IMR-90 (cell line): ENCODE measurements around the gene EMCN. TPM values are rescaled to one million over a fixed set of nuclear protein-coding genes. Genes with fewer than 3 reads are reported as not detected.

Source experiments
- ATAC-seq: fragments of 200-7000 bp; cut with Tn5 transposase; 2 replicates; pipeline ENCODE4 v1.9.1; 2020; ENCODE audit warnings: low read depth, mild to moderate bottlenecking, moderate library complexity
- BruUV-seq: library from RNA; stranded (reverse); fragments of 400-500 nt; replicated peaks from 2 replicates; lab custom pipeline; 2021; lab: Mats Ljungman, UMichigan
- CTCF ChIA-PET: fragments of 300-600 bp; formaldehyde crosslinking; extraction: SDS; loops from one replicate; lab custom pipeline; 2021; ENCODE audit warnings: antibody characterized with exemption; lab: Yijun Ruan, JAX
- POLR2A ChIA-PET: fragments of 300-600 bp; sonication (Branson Sonifier 250); formaldehyde crosslinking; loops from one replicate; lab custom pipeline; 2022; ENCODE audit warnings: antibody characterized with exemption; ENCODE audit not compliant: unreplicated experiment; lab: Charles Lee
- DNase-seq: peaks from one replicate; pipeline ENCODE4 v3.0.0; 2013
- H2AFZ ChIP-seq: replicated peaks from 2 replicates; pipeline ENCODE3; 2013; ENCODE audit warnings: low read length, mild to moderate bottlenecking; ENCODE audit not compliant: poor library complexity
- H2AK5ac ChIP-seq: 2 replicates; pipeline ENCODE4 v1.6.1; 2013; ENCODE audit warnings: low read depth, low read length, inconsistent platforms
- H2AK9ac ChIP-seq: replicated peaks from 2 replicates; pipeline ENCODE3; 2013; ENCODE audit warnings: mild to moderate bottlenecking, low read depth, low read length, moderate library complexity; ENCODE audit not compliant: poor library complexity
- H2BK120ac ChIP-seq: 2 replicates; pipeline ENCODE4 v1.6.1; 2013; ENCODE audit warnings: low read depth, low read length, inconsistent platforms
- H2BK15ac ChIP-seq: 3 replicates; pipeline ENCODE4 v1.6.1; 2013; ENCODE audit warnings: low read depth, low read length, inconsistent platforms
- H2BK20ac ChIP-seq: 2 replicates; pipeline ENCODE4 v1.6.1; 2013; ENCODE audit warnings: low read depth, mild to moderate bottlenecking, inconsistent platforms, low read length, moderate library complexity
- H2BK5ac ChIP-seq: 2 replicates; pipeline ENCODE4 v1.6.1; 2013; ENCODE audit warnings: mild to moderate bottlenecking, low read depth, low read length, inconsistent platforms; ENCODE audit not compliant: poor library complexity, severe bottlenecking
- H3K14ac ChIP-seq: replicated peaks from 2 replicates; pipeline ENCODE4 v1.6.1; 2013; ENCODE audit warnings: low read depth, low read length, inconsistent platforms
- H3K18ac ChIP-seq: 2 replicates; pipeline ENCODE4 v1.6.1; 2013; ENCODE audit warnings: low read depth, low read length, control low read depth
- H3K23ac ChIP-seq: 2 replicates; pipeline ENCODE4 v1.6.1; 2013; ENCODE audit warnings: low read depth, low read length, inconsistent platforms
- H3K27ac ChIP-seq: 2 replicates; pipeline ENCODE4 v1.5.1; 2013; ENCODE audit warnings: mild to moderate bottlenecking, control low read depth, low read length; ENCODE audit not compliant: insufficient read depth
- H3K27me3 ChIP-seq: 2 replicates; pipeline ENCODE4 v1.6.1; 2013; ENCODE audit warnings: low read length; ENCODE audit not compliant: control insufficient read depth, insufficient read depth
- H3K36me3 ChIP-seq: 2 replicates; pipeline ENCODE4 v1.6.1; 2013; ENCODE audit warnings: low read length, mixed read lengths; ENCODE audit not compliant: control insufficient read depth, insufficient read depth
- H3K4ac ChIP-seq: 2 replicates; pipeline ENCODE4 v1.6.1; 2013; ENCODE audit warnings: low read depth, low read length, inconsistent platforms
- H3K4me1 ChIP-seq: 2 replicates; pipeline ENCODE4 v1.6.1; 2013; ENCODE audit warnings: low read length, mixed read lengths; ENCODE audit not compliant: control insufficient read depth, insufficient read depth
- H3K4me2 ChIP-seq: 2 replicates; pipeline ENCODE4 v1.6.1; 2013; ENCODE audit warnings: low read depth, mild to moderate bottlenecking, control low read depth, low read length, moderate library complexity
- H3K4me3 ChIP-seq: 2 replicates; pipeline ENCODE4 v1.5.1; 2013; ENCODE audit warnings: low read depth, mild to moderate bottlenecking, control low read depth, low read length, moderate library complexity; ENCODE audit not compliant: insufficient read depth
- H3K56ac ChIP-seq: 2 replicates; pipeline ENCODE4 v1.6.1; 2013; ENCODE audit warnings: low read length, inconsistent platforms; ENCODE audit not compliant: insufficient read depth; ENCODE audit errors: extremely low read depth
- H3K79me1 ChIP-seq, 2 experiments: 2 replicates each; pipeline ENCODE4 v1.6.1; 2013; ENCODE audit warnings: low read length in 2 of 2, inconsistent platforms in 1 of 2, low read depth in 1 of 2
- H3K9ac ChIP-seq: 2 replicates; pipeline ENCODE4 v1.6.1; 2013; ENCODE audit warnings: low read depth, low read length, control low read depth
- H3K9me1 ChIP-seq: 2 replicates; pipeline ENCODE4 v1.6.1; 2013; ENCODE audit warnings: low read length, inconsistent platforms; ENCODE audit not compliant: insufficient read depth
- H3K9me3 ChIP-seq: 2 replicates; pipeline ENCODE4 v1.6.1; 2013; ENCODE audit warnings: low read length; ENCODE audit not compliant: control insufficient read depth, insufficient read depth
- H4K20me1 ChIP-seq: 2 replicates; pipeline ENCODE4 v1.6.1; 2013; ENCODE audit warnings: low read length, inconsistent platforms; ENCODE audit not compliant: insufficient read depth
- H4K5ac ChIP-seq: 2 replicates; pipeline ENCODE4 v1.6.1; 2013; ENCODE audit warnings: mild to moderate bottlenecking, low read depth, low read length, control low read depth
- H4K8ac ChIP-seq, 2 experiments: 2 replicates each; pipeline ENCODE4 v1.6.1; 2013; ENCODE audit warnings: low read depth in 2 of 2, low read length in 2 of 2, control low read depth in 1 of 2, inconsistent platforms in 1 of 2
- H4K91ac ChIP-seq: 2 replicates; pipeline ENCODE4 v1.6.1; 2013; ENCODE audit warnings: low read depth, low read length, inconsistent platforms; ENCODE audit not compliant: insufficient read depth
- BHLHE40 ChIP-seq: fragments of 150-350 bp; IDR thresholded peaks from 2 replicates; pipeline ENCODE4 v1.6.1; 2016; ENCODE audit warnings: mild to moderate bottlenecking, low read depth, low read length
- CHD1 ChIP-seq: IDR thresholded peaks from 2 replicates; pipeline ENCODE4 v1.6.1; 2012; ENCODE audit warnings: low read depth, low read length, improper control_type of control experiment
- MAZ ChIP-seq: IDR thresholded peaks from 2 replicates; pipeline ENCODE4 v1.6.1; 2012; ENCODE audit warnings: low read depth, mild to moderate bottlenecking, low read length, improper control_type of control experiment, moderate library complexity, borderline replicate concordance
- MXI1 ChIP-seq: IDR thresholded peaks from 2 replicates; pipeline ENCODE4 v1.6.1; 2012; ENCODE audit warnings: low read depth, mild to moderate bottlenecking, low read length, moderate library complexity, borderline replicate concordance
- dilution Hi-C: fragments of 300-500 bp; cut with HindIII; formaldehyde crosslinking; loops from one replicate; pipeline ENCODE4 v1.14.3; 2018; ENCODE audit warnings: low sequenced_read_pairs; ENCODE audit not compliant: unreplicated experiment
- in situ Hi-C: fragments of 300-500 bp; cut with MboI; formaldehyde crosslinking; loops from 3 replicates; pipeline ENCODE4 v1.14.3; 2019; ENCODE audit warnings: low sequenced_read_pairs, inconsistent platforms, mixed read lengths
- intact Hi-C: fragments of 100-400 bp; cut with micrococcal nuclease; formaldehyde crosslinking; loops from 2 replicates; pipeline ENCODE4 v1.10.0; 2022
- polyA plus RNA-seq, 3 experiments: library from polyadenylated mRNA; depleted of rRNA; stranded (reverse); fragments of >200 nt; gene quantifications; 2 replicates each; pipeline ENCODE4 v1.2.3, GENCODE V29; 2012; ENCODE audit warnings: low replicate concordance in 1 of 3
- total RNA-seq: library from RNA; depleted of rRNA; stranded (reverse); fragments of >200 nt; gene quantifications from 2 replicates; pipeline ENCODE4 v1.2.3, GENCODE V29; 2012
- TF ChIP-seq, protein P1 (sequence below): fragments of 150-350 bp; IDR thresholded peaks from 2 replicates; pipeline ENCODE4 v1.6.1; 2017; ENCODE audit warnings: mild to moderate bottlenecking, antibody characterized with exemption, low read length, low read depth

The EMCN gene
- total and polyA plus RNA-seq, 2 of the 4 experiments (the other 2 are of a cell fraction): not detected

- Histone ChIP-seq H2BK120ac (no peak overlapping the region), H4K20me1 (no peaks in the 10 kb centered on the region), H3K79me1 (no peaks in the 10 kb centered on the region), H3K14ac (no peak overlapping the region), H3K9me1 (no peaks in the 10 kb centered on the region), H3K9me3 (peaks cover 4% of the 10 kb centered on the region), H2BK15ac (no peak overlapping the region), H2BK5ac (no peak overlapping the region), H2BK20ac (no peak overlapping the region), H2AFZ (no peak overlapping the region), H3K27me3 (no peaks in the 10 kb centered on the region), H3K27ac (no peak overlapping the region), H3K56ac (no peak overlapping the region), H3K36me3 (no peaks in the 10 kb centered on the region), H3K9ac (no peak overlapping the region), H2AK5ac (no peak overlapping the region), H3K4ac (no peak overlapping the region), H3K4me2 (no peak overlapping the region), H2AK9ac (no peak overlapping the region), H3K23ac (no peak overlapping the region), H3K4me1 (no peaks in the 10 kb centered on the region), H3K18ac (no peak overlapping the region), H4K5ac (no peak overlapping the region), H3K4me3 (no peak overlapping the region), H4K8ac (no peak overlapping the region), H4K91ac (no peak overlapping the region)
- BruUV-seq: no TSS peak
- DNase-seq (no peak), ATAC-seq (no peak)
- ChIA-PET CTCF (no interaction called here), POLR2A (no interaction called here)
- dilution Hi-C loops (no loop called here), in situ Hi-C loops (no loop called here), intact Hi-C loops (loop anchor here (10.0 kb wide), 1 partner anchor 497 kb away; no protein-coding TSS in a partner anchor)
- TF ChIP-seq MAZ: no peak
- no peak for TF ChIP-seq MXI1
- TF ChIP-seq, protein P1, sequence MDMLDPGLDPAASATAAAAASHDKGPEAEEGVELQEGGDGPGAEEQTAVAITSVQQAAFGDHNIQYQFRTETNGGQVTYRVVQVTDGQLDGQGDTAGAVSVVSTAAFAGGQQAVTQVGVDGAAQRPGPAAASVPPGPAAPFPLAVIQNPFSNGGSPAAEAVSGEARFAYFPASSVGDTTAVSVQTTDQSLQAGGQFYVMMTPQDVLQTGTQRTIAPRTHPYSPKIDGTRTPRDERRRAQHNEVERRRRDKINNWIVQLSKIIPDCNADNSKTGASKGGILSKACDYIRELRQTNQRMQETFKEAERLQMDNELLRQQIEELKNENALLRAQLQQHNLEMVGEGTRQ: no peak
- no peak for TF ChIP-seq BHLHE40
- TF ChIP-seq CHD1: no peak
Measured at GRCh38 chr4:100492129-100492528, 25.7 kb downstream of the EMCN start.
